ENCODE results near the gene MAMDC2.
"Not testable (repeated sequence)": the region's sequence is repeated elsewhere in the genome, so short reads cannot be mapped to it uniquely, and the experiment has no call there.

Gene MAMDC2

GRCh38 chr9:70170151-70170790, 126.6 kb downstream of the MAMDC2 start:
- no peak for TF ChIP-seq CTCF (IDR thresholded peaks at IDR 0.05; ENCODE audit: low read depth, low read length)
- H3K4me3 ChIP-seq (replicated peaks in 1 of 2; ENCODE audit: low read depth in 2 of 2, low read length in 2 of 2) = no peak overlapping the region
- DNase-seq (ENCODE audit: low read depth in 2 of 2) = no peak

- DNase-seq (ENCODE audit: low read depth in 2 of 2) = no peak
- H3K4me3 ChIP-seq (replicated peaks in 1 of 2; ENCODE audit: low read depth in 2 of 2, low read length in 2 of 2) = no peak overlapping the region
- no peak for TF ChIP-seq CTCF (IDR thresholded peaks at IDR 0.05; ENCODE audit: low read depth, low read length)
Observed at GRCh38 chr9:70172532-70172931, 128.9 kb downstream of the MAMDC2 start.

DNA sequence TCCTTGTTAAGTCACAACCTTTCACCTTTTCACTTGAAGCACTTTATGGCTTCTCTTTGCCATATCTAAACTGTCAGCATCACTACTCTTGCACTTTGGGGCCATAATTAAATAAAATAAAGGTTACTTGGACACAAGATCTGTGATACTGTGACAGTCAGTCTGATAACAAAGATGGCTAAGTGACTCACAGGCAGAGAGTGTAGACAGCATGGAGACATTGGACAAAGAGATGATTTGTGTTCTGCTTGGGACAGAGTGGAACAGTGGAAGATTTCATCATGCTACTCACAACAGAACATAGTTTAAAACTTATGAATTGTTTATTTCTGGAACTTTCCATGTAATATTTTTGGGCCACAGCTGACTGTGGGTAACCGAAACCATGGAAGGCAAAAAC, 133.5 kb downstream of the MAMDC2 start:
- H3K4me3 ChIP-seq (replicated peaks in 1 of 2; ENCODE audit: low read depth in 2 of 2, low read length in 2 of 2) = no peak overlapping the region
- TF ChIP-seq CTCF (IDR thresholded peaks at IDR 0.05; ENCODE audit: low read depth, low read length) = no peak
- DNase-seq (ENCODE audit: low read depth in 2 of 2) = peak in 1 of 2 donors; percentile 5

DNA sequence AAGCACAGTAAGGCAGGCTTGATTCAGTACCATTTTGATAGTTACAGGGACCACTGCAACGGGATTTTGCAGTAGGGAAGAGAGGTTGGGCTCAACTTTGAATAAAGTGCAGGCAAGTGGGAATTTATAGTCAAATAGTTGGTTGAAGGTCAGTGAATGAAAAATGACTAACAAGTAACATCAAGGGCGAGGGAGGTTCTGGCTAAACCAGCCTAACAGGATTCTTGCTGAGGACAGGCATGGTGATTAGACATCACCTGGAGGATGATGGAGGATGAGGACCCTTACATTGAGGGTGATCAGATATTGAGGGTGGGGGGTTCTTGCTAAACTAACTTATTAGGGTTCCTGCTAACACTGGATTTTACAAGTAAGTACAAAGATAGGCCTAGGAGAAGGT, 149.1 kb downstream of the MAMDC2 start:
- no peak for TF ChIP-seq CTCF (IDR thresholded peaks at IDR 0.05; ENCODE audit: low read depth, low read length)
- no peak overlapping the region for H3K4me3 ChIP-seq (replicated peaks in 1 of 2; ENCODE audit: low read depth in 2 of 2, low read length in 2 of 2)
- DNase-seq (ENCODE audit: low read depth in 2 of 2) = no peak

DNA sequence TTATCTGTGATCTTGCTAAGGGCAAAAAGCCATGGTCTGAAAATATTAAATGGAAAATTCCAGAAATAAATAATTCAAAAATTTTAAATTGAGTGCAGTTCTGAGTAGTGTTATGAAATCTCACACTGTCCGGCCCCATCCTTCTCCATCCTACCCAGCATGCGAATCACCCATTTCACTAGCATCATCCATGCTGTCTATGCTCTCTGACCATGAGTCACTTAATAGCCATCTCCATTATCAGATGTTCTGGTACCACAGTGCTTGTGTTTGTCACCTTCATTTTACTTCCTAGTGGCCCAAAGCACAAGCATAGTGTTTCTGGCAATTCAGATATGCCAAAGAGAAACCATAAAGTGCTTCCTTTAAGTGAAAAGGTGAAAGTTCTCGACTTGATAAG, 151.8 kb downstream of the MAMDC2 start:
- no peak for TF ChIP-seq CTCF (IDR thresholded peaks at IDR 0.05; ENCODE audit: low read depth, low read length)
- DNase-seq (ENCODE audit: low read depth in 2 of 2) = peak in 1 of 2 donors; percentile 45
- no peak overlapping the region for H3K4me3 ChIP-seq (replicated peaks in 1 of 2; ENCODE audit: low read depth in 2 of 2, low read length in 2 of 2)

- H3K4me3 ChIP-seq (replicated peaks in 1 of 2; ENCODE audit: low read depth in 2 of 2, low read length in 2 of 2) = no peak overlapping the region
- DNase-seq (ENCODE audit: low read depth in 2 of 2) = no peak
- TF ChIP-seq CTCF (IDR thresholded peaks at IDR 0.05; ENCODE audit: low read depth, low read length) = no peak
Observed at GRCh38 chr9:70197216-70198044, 153.8 kb downstream of the MAMDC2 start.

- not testable (repeated sequence) for H3K4me3 ChIP-seq (replicated peaks in 1 of 2; ENCODE audit: low read depth in 2 of 2, low read length in 2 of 2); DNase-seq (ENCODE audit: low read depth in 2 of 2)
Observed at GRCh38 chr9:70204743-70205142, 161.1 kb downstream of the MAMDC2 start.
